SU-DHL-6 (cell line): ENCODE measurements around the gene TRIOBP.

Experiments used
- H2AFZ ChIP-seq: fragments of 200-600 bp; sonication (generic); 2 replicates; pipeline ENCODE4 v1.6.1; 2014; ENCODE audit warnings: low read depth, mild to moderate bottlenecking, moderate library complexity, mixed read lengths, antibody characterized with exemption, low read length; ENCODE audit not compliant: severe bottlenecking
- H3F3A ChIP-seq: fragments of 200-600 bp; shearing (Covaris generic); 2 replicates; pipeline ENCODE4 v1.6.0; 2016; ENCODE audit warnings: antibody characterized with exemption, mild to moderate bottlenecking; ENCODE audit not compliant: insufficient read depth
- H3K27ac ChIP-seq: fragments of 200-600 bp; sonication (generic); 2 replicates; pipeline ENCODE4 v1.5.1; 2016; ENCODE audit warnings: low read depth, mild to moderate bottlenecking, low read length, moderate library complexity, mixed read lengths
- H3K27me3 ChIP-seq: fragments of 200-600 bp; sonication (generic), shearing (Covaris generic); 2 replicates; pipeline ENCODE4 v1.6.0; 2014; ENCODE audit warnings: mild to moderate bottlenecking, low read length
- H3K36me3 ChIP-seq: fragments of 200-600 bp; sonication (generic); 2 replicates; pipeline ENCODE4 v1.6.1; 2014; ENCODE audit warnings: mild to moderate bottlenecking, low read length, mixed read lengths
- H3K4me2 ChIP-seq: fragments of 300-600, 200-600 bp; shearing (Covaris generic), sonication (generic); 2 replicates; pipeline ENCODE4 v1.6.0; 2014; ENCODE audit warnings: low read length, low read depth, mild to moderate bottlenecking; ENCODE audit not compliant: poor library complexity, severe bottlenecking
- H3K4me3 ChIP-seq: fragments of 200-600 bp; sonication (generic); 2 replicates; pipeline ENCODE4 v1.5.1; 2014; ENCODE audit warnings: antibody characterized with exemption, low read length, mild to moderate bottlenecking, mixed read lengths; ENCODE audit not compliant: insufficient read depth, poor library complexity, severe bottlenecking
- H3K79me2 ChIP-seq: fragments of 200-600 bp; sonication (generic); 2 replicates; pipeline ENCODE4 v1.6.1; 2014; ENCODE audit warnings: mild to moderate bottlenecking, low read length, moderate library complexity; ENCODE audit not compliant: insufficient read depth
- H3K9ac ChIP-seq: fragments of 200-600 bp; sonication (generic); 2 replicates; pipeline ENCODE4 v1.7.0; 2014; ENCODE audit warnings: mild to moderate bottlenecking, low read length
- H3K9me2 ChIP-seq: fragments of 200-600 bp; sonication (generic); replicated peaks from 2 replicates; pipeline ENCODE4 v1.6.1; 2014; ENCODE audit warnings: low read length; ENCODE audit not compliant: insufficient read depth
- H3K9me3 ChIP-seq: fragments of 200-600 bp; sonication (generic); 2 replicates; pipeline ENCODE4 v1.6.1; 2014; ENCODE audit warnings: low read length, mixed read lengths; ENCODE audit not compliant: insufficient read depth
- H4K20me1 ChIP-seq: fragments of 200-600 bp; sonication (generic); 2 replicates; pipeline ENCODE4 v1.6.1; 2014; ENCODE audit warnings: low read depth, mild to moderate bottlenecking, antibody characterized with exemption, low read length, moderate library complexity, mixed read lengths
- CTCF ChIP-seq: fragments of 200-600 bp; sonication (generic); IDR thresholded peaks from one replicate; pipeline ENCODE4 v1.5.1; 2017; ENCODE audit warnings: antibody characterized with exemption, mild to moderate bottlenecking, low read length, moderate library complexity; ENCODE audit not compliant: insufficient read depth, poor library complexity, severe bottlenecking
- EZH2phosphoT487 ChIP-seq: fragments of 200-600 bp; sonication (generic), shearing (Covaris generic); conservative IDR thresholded peaks from 2 replicates; pipeline ENCODE4 v1.6.1; 2018; ENCODE audit warnings: mild to moderate bottlenecking, antibody characterized with exemption, low read length, moderate library complexity, mixed read lengths

TRIOBP gene

GRCh38 chr22:37674248-37674647 lies 22.6 kb upstream of the TRIOBP start:
- Histone ChIP-seq H3K4me2 (no peak overlapping the region), H3K9ac (no peak overlapping the region), H3K27ac (no peak overlapping the region), H3K79me2 (no peaks in the 10 kb centered on the region), H3K36me3 (no peaks in the 10 kb centered on the region), H2AFZ (no peak overlapping the region), H3F3A (peaks cover 13% of the 10 kb centered on the region), H3K4me3 (no peak overlapping the region), H4K20me1 (no peaks in the 10 kb centered on the region), H3K9me2 (no peaks in the 10 kb centered on the region), H3K27me3 (no peaks in the 10 kb centered on the region), H3K9me3 (no peaks in the 10 kb centered on the region)
- TF ChIP-seq EZH2phosphoT487, result no peak
- TF ChIP-seq CTCF, result no peak

DNA sequence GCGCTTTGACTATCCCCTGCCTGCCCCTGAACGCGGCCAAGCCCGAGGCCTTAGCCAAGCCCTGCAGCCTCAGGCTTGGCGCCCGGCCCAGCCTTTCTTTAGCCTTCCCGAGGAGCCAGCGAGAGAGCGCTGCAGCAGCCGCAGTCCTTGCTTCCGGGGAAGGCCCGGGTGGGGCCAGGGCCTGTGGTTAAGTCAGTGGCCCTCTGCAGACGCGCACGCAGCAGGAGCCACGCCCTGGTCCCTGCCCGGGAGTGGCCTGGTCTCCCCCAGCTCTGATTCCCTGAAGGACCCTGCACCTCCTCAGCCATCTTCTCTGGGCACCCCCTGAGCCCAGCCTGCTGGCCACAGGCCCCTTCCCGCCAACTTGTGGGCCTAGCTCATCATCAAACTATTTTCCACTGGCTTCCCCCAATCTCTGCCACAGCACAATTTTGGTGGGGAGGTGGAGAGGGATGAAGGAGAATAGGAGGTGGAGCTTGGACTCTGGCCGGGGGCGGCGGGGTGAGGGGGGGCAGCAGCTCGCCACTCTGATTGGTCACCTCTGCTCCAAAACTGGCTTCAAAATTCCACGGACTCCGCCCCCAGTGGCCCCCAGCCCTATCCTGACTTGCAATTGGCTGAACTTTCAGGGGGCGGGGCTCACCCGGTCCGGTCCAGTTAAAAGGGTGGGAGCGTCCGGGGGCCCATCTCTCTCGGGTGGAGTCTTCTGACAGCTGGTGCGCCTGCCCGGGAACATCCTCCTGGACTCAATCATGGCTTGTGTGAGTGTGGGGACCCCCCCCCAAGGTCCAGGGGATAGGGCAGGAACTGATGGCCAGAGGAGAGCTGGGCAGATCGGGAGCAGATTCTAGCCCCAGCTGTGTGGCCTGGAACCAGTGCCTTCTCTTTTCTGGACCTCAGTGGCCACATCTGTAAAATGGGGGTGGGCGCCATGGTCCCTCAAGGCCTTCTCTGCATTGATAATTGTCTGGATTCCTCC lies 21.6 kb upstream of the TRIOBP start, which contains the start of gene LGALS1:
Gene LGALS1 (plus strand): TSS at position 686 of the 979 bp plus-strand sequence. CDS start 67 bp downstream, at position 753.
- H3K27ac ChIP-seq, result peak within 1 kb of the TSS; percentile 75
- H3K27me3 ChIP-seq, result no peaks in the 10 kb centered on the region
- no peaks in the 10 kb centered on the region for H3K9me2 ChIP-seq
- H3K4me3 ChIP-seq, result peak within 1 kb of the TSS; percentile 55
- H3K36me3 ChIP-seq, result no peaks in the 10 kb centered on the region
- H3K9me3 ChIP-seq, result no peaks in the 10 kb centered on the region
- peak within 1 kb of the TSS; percentile 84 for H2AFZ ChIP-seq
- H3K9ac ChIP-seq, result peak within 1 kb of the TSS; percentile 47
- H3F3A ChIP-seq, result peaks cover 15% of the 10 kb centered on the region
- no peaks in the 10 kb centered on the region for H3K79me2 ChIP-seq
- no peaks in the 10 kb centered on the region for H4K20me1 ChIP-seq
- no peak for TF ChIP-seq CTCF
- no peak for TF ChIP-seq EZH2phosphoT487
- H3K4me2 ChIP-seq, result peak within 1 kb of the TSS; percentile 78

GRCh38 chr22:37675930-37676735 lies 20.7 kb upstream of the TRIOBP start:
- Histone ChIP-seq H3K4me3 (peak overlapping the region; percentile 55), H3K9me2 (no peaks in the 10 kb centered on the region), H3K9ac (peak overlapping the region; percentile 47), H3K27me3 (no peaks in the 10 kb centered on the region), H3K79me2 (no peaks in the 10 kb centered on the region), H3K9me3 (no peaks in the 10 kb centered on the region), H3F3A (peaks cover 16% of the 10 kb centered on the region), H3K4me2 (peak overlapping the region; percentile 78), H4K20me1 (no peaks in the 10 kb centered on the region), H3K36me3 (no peaks in the 10 kb centered on the region), H2AFZ (no peak overlapping the region), H3K27ac (peak overlapping the region; percentile 75)
- TF ChIP-seq EZH2phosphoT487, result no peak
- no peak for TF ChIP-seq CTCF
